Inflammatory macrophage treated with lipopolysaccharide for 1 hour (primary cell): ENCODE data around the gene ZCCHC24.

Experiments
- DNase-seq, 2 donors: peaks; one replicate each; pipeline ENCODE4 v3.0.0-alpha.2; 2020 to 2022

The ZCCHC24 gene

GRCh38 chr10:79355420-79356017, 89.9 kb downstream of the ZCCHC24 start:
- DNase-seq: peak; percentile 38 to 45

DNA sequence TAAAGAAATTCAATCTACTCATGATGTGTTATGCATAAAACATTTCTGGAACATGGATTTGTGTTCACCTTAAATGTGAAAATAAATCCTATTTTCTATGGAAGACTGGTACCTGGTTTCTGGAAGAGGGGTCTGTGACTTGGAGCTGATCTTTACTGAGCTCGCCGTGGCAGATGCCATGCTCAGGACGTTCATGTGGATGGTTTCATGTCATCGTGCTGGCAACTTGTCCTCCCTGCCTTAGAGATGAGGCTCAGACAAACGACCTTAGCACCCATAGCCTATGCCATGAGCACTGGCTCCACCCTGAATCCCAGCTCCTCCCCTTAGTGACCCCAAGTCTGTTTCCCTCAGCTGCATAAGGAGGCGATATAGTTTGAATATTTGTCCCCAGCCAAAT, 90.8 kb downstream of the ZCCHC24 start:
- no peak for DNase-seq

DNA sequence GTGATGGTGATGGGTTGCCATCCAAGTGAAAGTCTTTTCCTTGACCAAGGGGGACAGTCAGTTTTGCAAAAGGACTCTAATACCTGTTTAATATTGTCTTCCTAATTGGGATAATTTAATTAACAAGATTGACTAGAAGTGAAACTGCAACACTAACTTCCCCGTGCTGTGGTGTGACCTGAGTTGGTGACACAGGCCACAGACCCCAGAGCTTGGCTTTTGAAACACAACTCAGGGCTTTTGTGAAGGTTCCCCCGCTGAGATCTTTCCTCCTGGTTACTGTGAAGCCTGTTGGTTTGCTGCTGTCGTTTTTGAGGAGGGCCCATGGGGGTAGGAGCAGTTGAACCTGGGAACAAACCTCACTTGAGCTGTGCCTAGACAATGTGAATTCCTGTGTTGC, 91.3 kb downstream of the ZCCHC24 start:
- DNase-seq: peak in 1 of 2 donors; percentile 43

- DNase-seq: no peak
These were observed 91.7 kb downstream of the ZCCHC24 start for GRCh38 chr10:79353726-79354125.

- DNase-seq: peak; percentile 55 to 60
These were observed 92.4 kb downstream of the ZCCHC24 start for GRCh38 chr10:79353000-79353406.

- peak; percentile 19 to 51 for DNase-seq
These were observed 93.2 kb downstream of the ZCCHC24 start for GRCh38 chr10:79352035-79352877.

DNA sequence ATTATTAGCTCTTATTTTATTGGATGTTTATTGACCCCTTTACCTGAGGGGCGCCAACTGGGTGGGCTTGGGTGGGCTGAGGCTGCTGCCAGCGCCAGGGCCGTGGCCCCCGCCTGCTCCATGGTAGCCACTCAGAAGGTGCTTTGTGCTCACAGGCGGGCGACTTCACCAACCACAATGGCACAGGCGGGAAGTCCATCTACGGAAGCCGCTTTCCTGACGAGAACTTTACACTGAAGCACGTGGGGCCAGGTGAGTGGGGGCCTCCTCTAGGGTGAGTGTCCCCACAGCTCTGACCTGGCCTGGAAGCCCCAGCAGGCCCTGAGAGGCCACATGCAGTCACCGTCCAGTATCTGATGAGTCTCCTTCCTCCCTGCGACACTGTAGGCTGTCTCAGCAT, 94.1 kb downstream of the ZCCHC24 start:
- no peak for DNase-seq

DNA sequence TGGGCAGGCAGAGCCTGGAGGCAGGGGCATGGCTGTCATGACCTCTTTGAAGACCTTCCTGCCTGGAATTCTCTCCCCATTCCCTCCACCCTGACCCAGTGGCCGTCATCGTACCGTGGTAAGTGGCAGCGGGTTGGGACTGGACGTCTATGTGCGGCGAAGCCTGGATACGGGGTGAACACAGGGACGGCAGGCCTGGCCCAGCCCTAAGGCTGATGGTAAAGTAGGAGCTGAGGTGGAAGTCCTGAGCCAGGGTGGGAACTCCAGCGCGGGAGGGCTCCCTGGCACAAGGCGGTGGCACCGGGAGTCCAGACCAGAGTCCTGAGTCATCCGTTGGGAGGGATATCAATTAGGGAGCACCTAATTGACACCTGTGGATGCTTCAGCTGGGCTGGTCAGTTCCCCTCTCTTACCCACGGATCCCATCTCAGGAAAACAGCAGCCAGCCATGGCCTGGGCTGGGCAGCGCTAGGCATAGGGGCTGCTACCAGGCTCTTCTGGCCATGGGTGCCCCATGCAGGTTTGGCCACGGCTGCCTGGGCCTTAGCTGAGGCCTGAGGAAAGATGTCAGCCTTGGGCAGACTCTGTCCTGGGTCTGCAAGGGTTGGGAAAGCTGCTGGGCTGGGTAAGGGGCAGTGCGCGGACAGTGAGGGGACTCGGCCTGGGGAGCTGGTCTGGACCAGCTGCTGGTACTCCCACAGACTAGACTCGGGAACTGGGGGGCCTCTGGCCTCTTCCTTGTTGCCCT, 94.8 kb downstream of the ZCCHC24 start:
- DNase-seq: no peak

DNA sequence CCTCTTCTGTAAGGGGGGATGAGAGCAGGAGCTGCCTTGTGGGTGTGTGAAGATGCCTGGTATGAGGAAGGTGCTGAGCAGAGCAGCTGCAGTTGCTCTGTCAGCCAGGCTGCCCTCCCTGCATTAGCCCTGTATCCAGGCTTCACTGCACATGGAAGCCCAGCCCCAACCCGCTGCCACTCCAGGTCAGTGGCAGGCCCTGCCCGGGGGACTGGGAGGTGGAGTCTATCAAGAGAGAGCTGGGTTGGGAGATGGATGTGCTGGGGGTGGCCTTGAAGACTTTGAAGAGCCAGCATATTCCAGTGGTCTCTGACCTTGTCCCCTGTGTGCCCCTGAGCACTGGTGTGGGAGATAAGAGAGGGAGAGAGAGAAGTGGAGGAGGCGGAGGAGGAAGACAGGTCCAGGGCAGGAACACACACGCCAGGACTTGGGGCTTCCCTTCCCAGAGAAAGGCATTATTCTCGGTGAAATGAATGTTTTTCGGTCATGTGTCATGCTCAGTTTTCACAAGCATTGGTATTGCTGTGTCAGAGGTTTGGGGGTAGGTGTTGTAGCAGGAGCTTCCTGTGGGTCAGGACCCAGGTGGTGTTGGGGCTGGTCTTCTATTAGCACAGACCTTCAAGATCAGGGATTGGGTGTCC, 95.5 kb downstream of the ZCCHC24 start:
- DNase-seq: no peak

DNA sequence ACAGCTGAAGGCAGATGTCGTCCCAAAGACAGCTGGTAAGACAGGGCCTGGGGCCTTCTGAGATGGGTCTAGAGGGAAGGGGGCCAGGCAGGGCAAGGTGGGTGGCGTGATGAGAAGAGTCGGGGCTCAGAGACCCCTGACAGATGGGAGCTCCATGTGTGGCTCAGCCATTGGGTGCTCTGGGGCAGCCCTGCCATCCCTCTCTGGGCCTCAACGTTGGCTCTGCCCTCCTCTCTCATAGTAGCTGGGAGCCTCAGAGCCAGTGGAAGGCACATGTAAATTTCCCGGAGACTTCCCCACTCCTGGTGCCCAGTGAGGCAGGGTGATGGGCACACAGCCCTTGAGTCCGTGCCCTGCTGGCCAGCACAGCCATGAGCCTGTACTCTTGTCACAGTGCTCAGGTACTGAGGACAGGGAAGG, 96.3 kb downstream of the ZCCHC24 start:
- DNase-seq: no peak

GRCh38 chr10:79348640-79348988, 96.8 kb downstream of the ZCCHC24 start:
- no peak for DNase-seq

- peak; percentile 72 to 75 for DNase-seq
These were observed 97.4 kb downstream of the ZCCHC24 start for GRCh38 chr10:79347894-79348639.

- DNase-seq: peak; percentile 88 to 98
These were observed 98.1 kb downstream of the ZCCHC24 start, which contains the start of gene PPIF for GRCh38 chr10:79347226-79347893. Gene PPIF (plus strand): TSS chr10:79347469. CDS start chr10:79347549, 80 bp downstream.

DNA sequence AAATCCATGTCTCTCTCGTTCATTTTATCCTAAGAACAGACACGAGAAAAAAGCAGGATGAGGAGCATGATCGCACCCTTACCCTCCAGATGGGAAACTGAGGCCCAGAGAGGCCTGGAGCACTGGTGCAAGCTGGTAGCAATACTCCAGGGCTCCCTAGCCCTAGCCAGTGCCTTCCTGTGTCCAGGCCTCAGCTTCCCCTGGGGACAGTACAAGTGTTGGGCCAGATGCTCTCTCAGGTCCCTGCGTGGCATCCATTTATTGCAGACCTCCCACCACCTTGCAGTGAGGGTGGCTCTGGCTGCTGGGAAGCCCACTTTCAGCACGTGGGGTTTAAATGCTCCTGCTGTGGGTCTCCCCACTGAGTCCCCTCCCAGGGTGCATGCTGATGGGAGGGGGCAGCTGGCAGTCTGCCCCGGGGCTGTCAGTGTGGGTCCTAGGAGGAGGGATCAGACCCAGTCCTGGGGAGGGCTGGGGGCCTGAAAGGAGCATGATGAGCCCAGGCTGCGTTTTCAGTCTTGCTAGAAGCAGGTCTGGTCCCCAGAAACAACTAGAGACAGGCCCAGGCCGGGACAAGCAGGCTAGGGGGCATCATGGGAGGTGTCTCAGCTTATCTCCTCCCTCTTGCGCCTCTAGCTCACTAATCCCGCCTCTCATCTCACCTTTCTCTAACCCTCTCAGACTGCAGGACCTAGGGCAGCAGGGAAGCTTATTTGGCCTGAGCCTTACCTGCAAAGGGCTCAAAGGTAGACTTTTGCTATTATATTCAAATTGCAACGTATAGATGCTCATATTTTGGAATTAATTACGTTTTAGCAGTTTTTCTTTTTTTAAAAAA, 98.8 kb downstream of the ZCCHC24 start:
- no peak for DNase-seq

GRCh38 chr10:79346012-79346340, 99.4 kb downstream of the ZCCHC24 start:
- DNase-seq: no peak

GRCh38 chr10:79345241-79346011, 100.0 kb downstream of the ZCCHC24 start:
- peak; percentile 31 to 51 for DNase-seq

- DNase-seq: no peak
These were observed 100.8 kb downstream of the ZCCHC24 start for GRCh38 chr10:79344502-79345195.

DNA sequence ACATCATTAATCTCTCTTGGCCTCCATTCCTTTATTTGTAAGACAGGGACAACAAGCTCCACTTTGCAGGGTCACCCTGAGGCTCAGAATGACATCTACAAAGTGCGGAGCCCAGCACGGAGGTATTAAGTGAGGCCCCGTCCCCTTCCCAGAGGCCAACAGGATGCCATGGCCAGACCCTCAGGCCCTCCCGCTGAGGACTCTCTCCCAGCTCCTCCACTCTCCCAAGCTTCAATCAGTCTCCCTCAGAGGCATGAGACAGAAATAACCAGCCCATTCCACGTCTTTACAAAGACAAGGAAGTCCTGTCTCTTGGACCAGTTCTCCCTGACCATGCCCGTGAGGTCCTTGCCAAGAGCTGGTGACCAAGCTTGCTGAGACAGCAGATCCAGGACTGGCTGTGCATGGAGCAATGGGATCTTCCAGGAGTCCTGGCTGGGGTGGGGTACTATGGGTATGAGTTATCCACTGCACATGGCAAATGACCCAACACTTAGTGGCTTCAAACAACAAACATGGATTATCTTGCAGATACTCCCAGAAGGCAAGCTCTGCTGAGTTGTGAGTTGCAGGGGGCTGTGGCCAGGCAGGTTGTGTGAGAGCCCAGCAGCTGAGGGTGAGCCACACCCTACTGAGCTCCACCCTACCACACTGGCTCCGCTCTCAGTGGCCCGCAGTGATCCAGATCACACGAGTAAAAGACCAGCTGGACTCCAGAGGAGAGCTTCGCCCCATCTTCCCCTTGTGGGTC, 102.4 kb downstream of the ZCCHC24 start:
- no peak for DNase-seq

- no peak for DNase-seq
These were observed 103.1 kb downstream of the ZCCHC24 start for GRCh38 chr10:79342295-79342761.
